GM12875 (cell line): ENCODE measurements around the gene VWA3B.
"Not testable (repeated sequence)": the region's sequence is repeated elsewhere in the genome, so short reads cannot be mapped to it uniquely, and the experiment has no call there.

Experiments used
- H3K4me3 ChIP-seq: one replicate; pipeline ENCODE4 v1.5.1; 2011; ENCODE audit warnings: low read depth, low read length, control low read depth
- CTCF ChIP-seq: IDR thresholded peaks from 2 replicates; pipeline ENCODE4 v1.5.1; 2011; ENCODE audit warnings: low read depth, mild to moderate bottlenecking, control low read depth, inconsistent platforms, low read length, moderate library complexity, borderline replicate concordance; ENCODE audit not compliant: insufficient read depth

Gene VWA3B

GRCh38 chr2:98086491-98087446, at the start of gene VWA3B:
TSS of gene VWA3B (plus strand) at chr2:98087167. CDS start at chr2:98093093, 5,926 bp downstream.
- no peak for TF ChIP-seq CTCF
- H3K4me3 ChIP-seq = peak within 1 kb of the TSS; percentile 56

- no peak for TF ChIP-seq CTCF
- no peak overlapping the region for H3K4me3 ChIP-seq
Measured at GRCh38 chr2:98037206-98037605, 49.8 kb upstream of the VWA3B start.

- no peak for TF ChIP-seq CTCF
- H3K4me3 ChIP-seq = no peak overlapping the region
Measured at GRCh38 chr2:98037666-98038336, 49.2 kb upstream of the VWA3B start.

- TF ChIP-seq CTCF = no peak
- no peak overlapping the region for H3K4me3 ChIP-seq
Measured at GRCh38 chr2:98039085-98039756, 47.7 kb upstream of the VWA3B start.

GRCh38 chr2:98040331-98040939, 46.5 kb upstream of the VWA3B start:
- H3K4me3 ChIP-seq = no peak overlapping the region
- TF ChIP-seq CTCF = no peak

- H3K4me3 ChIP-seq = no peak overlapping the region
- no peak for TF ChIP-seq CTCF
Measured at GRCh38 chr2:98043101-98043500, 43.9 kb upstream of the VWA3B start.

- H3K4me3 ChIP-seq = not testable (repeated sequence)
Measured at GRCh38 chr2:98044730-98045129, 42.2 kb upstream of the VWA3B start.
